ENCODE data around the gene AP5B1.

DNA sequence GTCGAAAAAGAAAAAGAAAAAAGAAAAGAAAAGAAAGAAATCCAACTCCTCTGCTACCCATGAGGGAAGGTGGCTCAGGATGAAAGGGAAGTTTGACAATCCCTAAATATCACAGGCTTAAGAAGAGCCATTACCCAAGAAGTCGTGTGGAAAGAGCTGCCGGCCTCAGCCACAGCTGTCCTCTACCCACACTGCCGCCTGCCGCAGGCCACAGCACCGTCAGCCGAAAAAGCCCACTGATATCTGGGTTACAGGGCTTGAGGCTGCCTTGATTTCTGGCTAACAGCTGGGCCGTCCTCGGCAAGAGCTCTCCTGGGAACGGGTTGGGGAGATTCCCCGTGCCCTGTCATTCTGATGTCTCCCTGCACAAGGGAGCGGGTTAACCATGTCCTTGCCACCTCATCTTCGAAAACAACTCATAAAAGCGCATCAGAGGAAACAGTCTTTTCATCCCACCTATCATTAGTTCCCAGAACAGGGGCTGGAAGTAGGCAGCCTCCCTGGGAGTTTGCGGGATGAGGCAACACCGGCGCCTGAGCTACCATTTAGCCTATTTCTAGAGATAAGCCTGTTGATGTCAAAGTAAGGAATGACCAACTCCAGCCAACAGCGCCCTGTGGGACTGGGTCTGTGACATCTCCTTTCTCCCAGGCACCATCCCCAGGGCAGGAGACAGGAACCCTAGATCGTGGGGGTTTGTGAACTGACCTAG is 31.1 kb upstream of the AP5B1 start:
- TF ChIP-seq CBX2 (IDR thresholded peaks at IDR 0.05; ENCODE audit: insufficient read depth, low read length, poor library complexity, severe bottlenecking) (no peak), NBN (IDR thresholded peaks at IDR 0.05; ENCODE audit: low read depth) (no peak), SETDB1 (IDR thresholded peaks at IDR 0.05; ENCODE audit: low read length) (no peak), NELFE (IDR thresholded peaks at IDR 0.05; ENCODE audit: insufficient read depth, insufficient read length) (no peak), ZNF347 (CRISPR knock-in tag; IDR thresholded peaks at IDR 0.05; ENCODE audit: low read depth) (no peak), PML (IDR thresholded peaks at IDR 0.05; ENCODE audit: low read length) (no peak), HCFC1 (IDR thresholded peaks at IDR 0.05; ENCODE audit: low read depth, low read length) (no peak), ZNF143 (CRISPR knock-in tag; IDR thresholded peaks at IDR 0.05) (no peak), ELF1 (tag; IDR thresholded peaks at IDR 0.05) (no peak), POLR2A (conservative IDR thresholded peaks at IDR 0.05) (no peak)
- TF ChIP-seq, protein P1, sequence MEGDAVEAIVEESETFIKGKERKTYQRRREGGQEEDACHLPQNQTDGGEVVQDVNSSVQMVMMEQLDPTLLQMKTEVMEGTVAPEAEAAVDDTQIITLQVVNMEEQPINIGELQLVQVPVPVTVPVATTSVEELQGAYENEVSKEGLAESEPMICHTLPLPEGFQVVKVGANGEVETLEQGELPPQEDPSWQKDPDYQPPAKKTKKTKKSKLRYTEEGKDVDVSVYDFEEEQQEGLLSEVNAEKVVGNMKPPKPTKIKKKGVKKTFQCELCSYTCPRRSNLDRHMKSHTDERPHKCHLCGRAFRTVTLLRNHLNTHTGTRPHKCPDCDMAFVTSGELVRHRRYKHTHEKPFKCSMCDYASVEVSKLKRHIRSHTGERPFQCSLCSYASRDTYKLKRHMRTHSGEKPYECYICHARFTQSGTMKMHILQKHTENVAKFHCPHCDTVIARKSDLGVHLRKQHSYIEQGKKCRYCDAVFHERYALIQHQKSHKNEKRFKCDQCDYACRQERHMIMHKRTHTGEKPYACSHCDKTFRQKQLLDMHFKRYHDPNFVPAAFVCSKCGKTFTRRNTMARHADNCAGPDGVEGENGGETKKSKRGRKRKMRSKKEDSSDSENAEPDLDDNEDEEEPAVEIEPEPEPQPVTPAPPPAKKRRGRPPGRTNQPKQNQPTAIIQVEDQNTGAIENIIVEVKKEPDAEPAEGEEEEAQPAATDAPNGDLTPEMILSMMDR (IDR thresholded peaks at IDR 0.05 in 2 of 3, conservative IDR thresholded peaks at IDR 0.05 in 1 of 3; ENCODE audit: insufficient read depth in 2 of 3, low read depth in 1 of 3, low read length in 3 of 3): peak in 2 of 3 experiments; percentile 6 to 27; a peak in 1 of 6 replicates
- TF ChIP-seq, protein P2, sequence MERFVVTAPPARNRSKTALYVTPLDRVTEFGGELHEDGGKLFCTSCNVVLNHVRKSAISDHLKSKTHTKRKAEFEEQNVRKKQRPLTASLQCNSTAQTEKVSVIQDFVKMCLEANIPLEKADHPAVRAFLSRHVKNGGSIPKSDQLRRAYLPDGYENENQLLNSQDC (CRISPR knock-in tag; IDR thresholded peaks at IDR 0.05): no peak
